Liver (tissue), 9 donors: Measurements from ENCODE around the gene PRKACA. TPM values are rescaled to one million over a fixed set of nuclear protein-coding genes. Genes with fewer than 3 reads are reported as not detected.

Experiments
- DNase-seq: peaks from one replicate; pipeline ENCODE4 v3.0.0-alpha.2; 2017; ENCODE audit warnings: low spot score
- H3K27ac ChIP-seq, 2 donors: one replicate each; pipeline ENCODE4 v1.7.0; 2013; ENCODE audit warnings: inconsistent platforms in 2 of 2, low read length in 2 of 2, control low read depth in 1 of 2, low read depth in 1 of 2, mild to moderate bottlenecking in 1 of 2
- H3K27me3 ChIP-seq, 4 donors: one replicate each; pipeline versions ENCODE4 v1.6.1 to v1.7.0; 2013; ENCODE audit warnings: low read length in 3 of 4, inconsistent platforms in 1 of 4, mild to moderate bottlenecking in 1 of 4, moderate library complexity in 1 of 4; ENCODE audit not compliant: control insufficient read depth in 4 of 4, insufficient read depth in 4 of 4
- H3K36me3 ChIP-seq, 4 donors: one replicate each; pipeline versions ENCODE4 v1.6.1 to v1.7.0; 2013; ENCODE audit warnings: low read length in 3 of 4, mild to moderate bottlenecking in 3 of 4, low read depth in 1 of 4, moderate library complexity in 1 of 4; ENCODE audit not compliant: control insufficient read depth in 4 of 4, insufficient read depth in 3 of 4
- H3K4me1 ChIP-seq, 4 donors: one replicate each; pipeline versions ENCODE4 v1.6.1 to v1.7.0; 2013; ENCODE audit warnings: low read length in 3 of 4, mild to moderate bottlenecking in 3 of 4, moderate library complexity in 1 of 4; ENCODE audit not compliant: control insufficient read depth in 4 of 4, insufficient read depth in 4 of 4
- H3K4me3 ChIP-seq, 3 donors: one replicate each; pipeline versions ENCODE4 v1.6.1 to v1.7.0; 2013; ENCODE audit warnings: low read length in 3 of 3, control low read depth in 1 of 3, low read depth in 1 of 3, mild to moderate bottlenecking in 1 of 3
- H3K9ac ChIP-seq, 2 donors: one replicate each; pipeline ENCODE4 v1.7.0; 2013; ENCODE audit warnings: low read length in 2 of 2, mild to moderate bottlenecking in 2 of 2, moderate library complexity in 2 of 2, control low read depth in 1 of 2, low read depth in 1 of 2
- H3K9me3 ChIP-seq, 4 donors: one replicate each; pipeline versions ENCODE4 v1.6.1 to v1.7.0; 2013; ENCODE audit warnings: low read length in 3 of 4; ENCODE audit not compliant: control insufficient read depth in 4 of 4
- CTCF ChIP-seq: fragments of 150-350 bp; IDR thresholded peaks from 2 replicates; pipeline ENCODE4 v1.5.1; 2017; ENCODE audit warnings: improper control_type of control experiment, low read depth, low read length; ENCODE audit not compliant: missing input control
- EGR1 ChIP-seq, 2 donors: IDR thresholded peaks; 2 replicates each; pipeline ENCODE4 v1.6.1; 2016 to 2018; ENCODE audit warnings: antibody characterized with exemption in 2 of 2, low read depth in 2 of 2
- FOXA1 ChIP-seq: IDR thresholded peaks from 2 replicates; pipeline ENCODE4 v1.6.1; 2016; ENCODE audit warnings: antibody characterized with exemption
- FOXA2 ChIP-seq: IDR thresholded peaks from 2 replicates; pipeline ENCODE4 v1.6.1; 2016; ENCODE audit warnings: antibody characterized with exemption
- GABPA ChIP-seq, 2 donors: IDR thresholded peaks in 1 of 2; conservative IDR thresholded peaks in 1 of 2; 2 replicates each; pipeline ENCODE4 v1.6.1; 2016; ENCODE audit warnings: antibody characterized with exemption in 2 of 2, mild to moderate bottlenecking in 1 of 2, moderate library complexity in 1 of 2
- HNF4A ChIP-seq, 2 donors: conservative IDR thresholded peaks; 2 replicates each; pipeline ENCODE4 v1.6.1; 2016; ENCODE audit warnings: antibody characterized with exemption in 2 of 2, mild to moderate bottlenecking in 2 of 2
- HNF4G ChIP-seq: IDR thresholded peaks from 2 replicates; pipeline ENCODE4 v1.6.1; 2016; ENCODE audit warnings: antibody characterized with exemption
- JUND ChIP-seq, 2 donors: IDR thresholded peaks; 2 replicates each; pipeline ENCODE4 v1.6.1; 2016; ENCODE audit warnings: antibody characterized with exemption in 2 of 2
- MAX ChIP-seq: IDR thresholded peaks from 2 replicates; pipeline ENCODE4 v1.6.1; 2016; ENCODE audit warnings: antibody characterized with exemption
- NR2F2 ChIP-seq: IDR thresholded peaks from 2 replicates; pipeline ENCODE4 v1.6.1; 2016; ENCODE audit warnings: antibody characterized with exemption
- RAD21 ChIP-seq, 2 donors: IDR thresholded peaks; 2 replicates each; pipeline ENCODE4 v1.6.1; 2016; ENCODE audit warnings: antibody characterized with exemption in 2 of 2, mild to moderate bottlenecking in 2 of 2
- REST ChIP-seq: IDR thresholded peaks from 2 replicates; pipeline ENCODE4 v1.6.1; 2016; ENCODE audit warnings: antibody characterized with exemption, mild to moderate bottlenecking
- RXRA ChIP-seq, 2 donors: IDR thresholded peaks; 2 replicates each; pipeline ENCODE4 v1.6.1; 2017 to 2018; ENCODE audit warnings: antibody characterized with exemption in 2 of 2, mild to moderate bottlenecking in 1 of 2
- SP1 ChIP-seq: IDR thresholded peaks from 2 replicates; pipeline ENCODE4 v1.6.1; 2018; ENCODE audit warnings: antibody characterized with exemption, mild to moderate bottlenecking
- TAF1 ChIP-seq: conservative IDR thresholded peaks from 2 replicates; pipeline ENCODE4 v1.6.1; 2016; ENCODE audit warnings: antibody characterized with exemption, mild to moderate bottlenecking
- YY1 ChIP-seq: IDR thresholded peaks from 2 replicates; pipeline ENCODE4 v1.6.1; 2016; ENCODE audit warnings: antibody characterized with exemption, mild to moderate bottlenecking
- ZBTB33 ChIP-seq: IDR thresholded peaks from 2 replicates; pipeline ENCODE4 v1.6.1; 2016; ENCODE audit warnings: antibody characterized with exemption
- WGBS: extraction: QIAGEN DNeasy Blood & Tissue Kit; methylation state at CpG from one replicate; pipeline ENCODE4 v1.1.7; 2013; 5-methylcytosine and 5-hydroxymethylcytosine counted together
- polyA plus RNA-seq, 2 donors: library from polyadenylated mRNA; stranded (reverse) in 1 of 2; unstranded in 1 of 2; fragments of 200-250 nt in 1 of 2; fragments of >200 nt in 1 of 2; fragmentation: Nextera tagmentation in 1 of 2; extraction: Ambion mirVana in 1 of 2; gene quantifications; one replicate each; pipeline versions ENCODE4 v1.2.1 to v1.2.3, GENCODE V29; 2013 to 2015
- total RNA-seq, 2 donors: library from RNA; depleted of rRNA; stranded (reverse); fragments of >200 nt; gene quantifications; one replicate each; pipeline ENCODE4 v1.2.3, GENCODE V29; 2014
- TF ChIP-seq, protein P1 (sequence below): IDR thresholded peaks from 2 replicates; pipeline ENCODE4 v1.6.1; 2016; ENCODE audit warnings: antibody characterized with exemption
- donor health status: healthy.
- donor health status: healthy.
- donor health status: healthy.
- donor health status: healthy.
- donor health status: healthy.

Gene PRKACA
- total and polyA plus RNA-seq, 4 donors: 15.5 to 72.4 (median 40.2) TPM

DNA sequence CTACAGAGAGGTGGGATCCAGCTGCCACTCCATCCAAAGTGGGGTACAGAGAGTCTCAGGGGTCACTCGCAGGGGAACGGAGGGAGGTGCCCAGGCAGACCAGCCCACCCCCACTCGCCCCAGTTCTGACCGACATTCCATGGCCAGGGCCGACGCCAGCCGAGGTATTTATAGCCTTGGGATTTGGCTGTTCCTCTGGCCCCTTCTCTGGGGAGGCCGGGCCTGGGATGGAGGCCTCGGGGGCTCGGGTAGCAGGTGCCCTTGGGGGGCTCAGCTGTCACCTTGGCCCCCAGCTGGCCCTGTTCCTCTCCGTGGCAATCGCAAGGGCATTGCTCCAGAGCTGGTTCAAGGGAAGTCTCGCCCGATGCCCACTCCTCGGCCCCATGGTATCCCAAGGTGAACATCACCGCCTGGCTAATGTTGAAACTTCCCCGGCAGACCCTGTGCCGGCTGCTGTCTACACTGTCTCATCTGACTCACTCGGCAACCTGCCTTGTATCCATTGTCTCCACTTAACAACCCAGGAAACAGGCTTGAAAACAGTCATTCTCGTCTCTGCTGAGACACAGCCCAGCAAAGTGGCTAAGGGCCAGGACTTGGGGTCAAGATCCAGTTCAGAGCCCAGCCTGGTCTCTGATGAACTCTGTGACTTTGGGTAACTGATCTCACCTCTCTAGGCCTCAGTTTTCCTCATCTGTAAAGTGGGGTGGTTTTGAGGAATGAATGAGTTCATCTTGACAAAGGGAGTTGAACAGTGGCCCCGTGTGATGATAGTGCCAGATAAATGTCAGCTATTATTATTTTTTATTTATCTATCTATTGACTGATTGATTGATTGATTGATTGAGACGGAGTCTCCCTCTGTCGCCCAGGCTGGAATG is 9.7 kb downstream of the PRKACA start:
- DNase-seq: no peak
- Histone ChIP-seq H3K4me1 (peaks cover 8 to 18% (median 13%) of the 10 kb centered on the region in 4 donors), H3K27ac (peak overlapping the region; percentile 1 to 20), H3K9ac (no peak overlapping the region), H3K27me3 (no peaks in the 10 kb centered on the region), H3K36me3 (peaks cover 11 to 23% (median 15%) of the 10 kb centered on the region in 4 donors), H3K4me3 (no peak overlapping the region), H3K9me3 (no peaks in the 10 kb centered on the region)
- WGBS: 84% methylated on average over 23 of the region's 23 CpGs
- TF ChIP-seq, protein P1, sequence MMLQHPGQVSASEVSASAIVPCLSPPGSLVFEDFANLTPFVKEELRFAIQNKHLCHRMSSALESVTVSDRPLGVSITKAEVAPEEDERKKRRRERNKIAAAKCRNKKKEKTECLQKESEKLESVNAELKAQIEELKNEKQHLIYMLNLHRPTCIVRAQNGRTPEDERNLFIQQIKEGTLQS: no peak
- TF ChIP-seq MAX (no peak), TAF1 (no peak), HNF4A (conservative IDR thresholded peaks at IDR 0.05) (peak in 1 of 2 donors; percentile 7), GABPA (IDR thresholded peaks at IDR 0.05 in 1 of 2, conservative IDR thresholded peaks at IDR 0.05 in 1 of 2) (no peak), RAD21 (IDR thresholded peaks at IDR 0.05) (no peak), CTCF (no peak), RXRA (IDR thresholded peaks at IDR 0.05) (peak in 1 of 2 donors; percentile 54), SP1 (no peak), EGR1 (IDR thresholded peaks at IDR 0.05; ENCODE audit: low read depth in 2 of 2) (no peak), YY1 (no peak), HNF4G (no peak), FOXA1 (no peak), JUND (IDR thresholded peaks at IDR 0.05) (no peak), FOXA2 (no peak), NR2F2 (peak; percentile 19)

DNA sequence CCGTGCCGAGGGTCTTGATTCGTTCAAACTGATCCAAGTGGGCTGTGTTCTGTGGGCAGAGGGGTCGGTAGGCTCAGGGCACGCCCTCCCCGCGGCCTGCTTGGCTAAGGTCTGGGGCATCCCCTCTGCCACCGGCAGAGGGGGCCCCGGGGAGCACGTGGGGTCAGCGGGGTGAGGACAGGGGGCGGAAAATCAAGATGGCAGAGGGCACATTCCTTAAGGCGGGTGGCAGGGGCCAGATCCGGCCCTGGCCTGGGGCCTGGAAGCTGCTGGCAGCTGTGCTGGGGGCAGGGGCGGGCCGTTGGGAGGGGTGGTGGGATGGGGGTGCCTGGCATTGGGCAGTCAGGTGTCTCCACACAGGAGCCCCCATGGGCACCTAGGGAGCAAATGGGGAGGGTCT is 10.7 kb downstream of the PRKACA start:
- H3K27me3 ChIP-seq: no peaks in the 10 kb centered on the region
- H3K36me3 ChIP-seq: peaks cover 13 to 29% (median 21%) of the 10 kb centered on the region in 4 donors
- no peak overlapping the region for H3K9ac ChIP-seq
- no peak overlapping the region for H3K27ac ChIP-seq
- no peaks in the 10 kb centered on the region for H3K9me3 ChIP-seq
- no peak for DNase-seq
- no peak overlapping the region for H3K4me3 ChIP-seq
- TF ChIP-seq RXRA (IDR thresholded peaks at IDR 0.05) (no peak), ZBTB33 (no peak), JUND (IDR thresholded peaks at IDR 0.05) (no peak), RAD21 (IDR thresholded peaks at IDR 0.05) (no peak), FOXA2 (no peak), SP1 (no peak), TAF1 (no peak), FOXA1 (no peak), HNF4G (no peak), YY1 (no peak), EGR1 (IDR thresholded peaks at IDR 0.05; ENCODE audit: low read depth in 2 of 2) (no peak), CTCF (no peak), REST (no peak), NR2F2 (no peak), MAX (no peak), GABPA (IDR thresholded peaks at IDR 0.05 in 1 of 2, conservative IDR thresholded peaks at IDR 0.05 in 1 of 2) (no peak), HNF4A (conservative IDR thresholded peaks at IDR 0.05) (no peak)
- TF ChIP-seq, protein P1: no peak
- H3K4me1 ChIP-seq: peaks cover 2 to 10% (median 6%) of the 10 kb centered on the region in 4 donors
- 94% methylated on average over 16 of the region's 16 CpGs for whole genome bisulfite sequencing
